Activated CD8-positive, alpha-beta T cell treated with anti-CD3 and anti-CD28 coated beads, Interleukin-2, amount 10 ng/mL, durations not matched to agents 7 days and 5 days (primary cell): ENCODE results near the gene TTC3. TPM values are rescaled to one million over a fixed set of nuclear protein-coding genes. Genes with fewer than 3 reads are reported as not detected.
"Not testable (repeated sequence)": the region's sequence is repeated elsewhere in the genome, so short reads cannot be mapped to it uniquely, and the experiment has no call there.

Source experiments
- ATAC-seq: fragments of 150-1000 bp; cut with Tn5 transposase; one replicate; pipeline ENCODE4 v1.10.0; 2021; ENCODE audit warnings: moderate library complexity
- CTCF ChIA-PET: fragments of 350-600 bp; sonication (Branson Sonifier 250); formaldehyde crosslinking; loops from one replicate; lab custom pipeline; 2021; ENCODE audit warnings: antibody characterized with exemption; lab: Charles Lee
- POLR2A ChIA-PET: fragments of 350-600 bp; sonication (Branson Sonifier 250); formaldehyde crosslinking; loops from one replicate; lab custom pipeline; 2021; ENCODE audit warnings: antibody characterized with exemption; lab: Charles Lee
- DNase-seq: peaks from one replicate; pipeline ENCODE4 v3.0.0-alpha.2; 2020
- H3K27ac Mint-ChIP-seq: one replicate; pipeline ENCODE4 v1.8.0; 2021; ENCODE audit warnings: mild to moderate bottlenecking, mixed read lengths
- H3K27me3 Mint-ChIP-seq: one replicate; pipeline ENCODE4 v1.8.0; 2021; ENCODE audit warnings: low read depth, mixed read lengths
- H3K36me3 Mint-ChIP-seq: one replicate; pipeline ENCODE4 v1.8.0; 2021; ENCODE audit warnings: low read depth, mixed read lengths
- H3K4me1 Mint-ChIP-seq: one replicate; pipeline ENCODE4 v1.8.0; 2021; ENCODE audit warnings: low read depth, mixed read lengths
- H3K4me3 Mint-ChIP-seq: one replicate; pipeline ENCODE4 v1.8.0; 2021; ENCODE audit warnings: mild to moderate bottlenecking, mixed read lengths
- H3K9me3 Mint-ChIP-seq: one replicate; pipeline ENCODE4 v1.8.0; 2022; ENCODE audit warnings: mixed read lengths; ENCODE audit not compliant: insufficient read depth
- total RNA-seq, 2 experiments: library from RNA; stranded (reverse); gene quantifications; one replicate each; pipeline ENCODE4 v1.2.3, GENCODE V29; 2021

TTC3 gene
- total RNA-seq, 2 experiments from 2014 or later = 48.3 to 49.5 TPM

- Mint-ChIP-seq H3K9me3 (peaks cover 3% of the 10 kb centered on the region), H3K27ac (peak overlapping the region; percentile 91), H3K27me3 (no peaks in the 10 kb centered on the region), H3K4me1 (peaks cover 51% of the 10 kb centered on the region), H3K36me3 (peaks cover 42% of the 10 kb centered on the region), H3K4me3 (peak overlapping the region; percentile 88)
- ATAC-seq (no peak), DNase-seq (peak; percentile 55)
- CTCF ChIA-PET = interaction anchor here (0.9 to 2.1 kb wide), 6 partner anchors 12 to 243 kb away, joined by 3 to 8 read pairs (median 4); partner anchors contain the start of gene VPS26C
- POLR2A ChIA-PET = interaction anchor here (0.6 to 2.0 kb wide), 7 partner anchors 12 to 344 kb away, joined by 3 to 11 read pairs (median 5); partner anchors contain the start of gene VPS26C
Measured at GRCh38 chr21:37219761-37220432, 146.8 kb downstream of the TTC3 start.

DNA sequence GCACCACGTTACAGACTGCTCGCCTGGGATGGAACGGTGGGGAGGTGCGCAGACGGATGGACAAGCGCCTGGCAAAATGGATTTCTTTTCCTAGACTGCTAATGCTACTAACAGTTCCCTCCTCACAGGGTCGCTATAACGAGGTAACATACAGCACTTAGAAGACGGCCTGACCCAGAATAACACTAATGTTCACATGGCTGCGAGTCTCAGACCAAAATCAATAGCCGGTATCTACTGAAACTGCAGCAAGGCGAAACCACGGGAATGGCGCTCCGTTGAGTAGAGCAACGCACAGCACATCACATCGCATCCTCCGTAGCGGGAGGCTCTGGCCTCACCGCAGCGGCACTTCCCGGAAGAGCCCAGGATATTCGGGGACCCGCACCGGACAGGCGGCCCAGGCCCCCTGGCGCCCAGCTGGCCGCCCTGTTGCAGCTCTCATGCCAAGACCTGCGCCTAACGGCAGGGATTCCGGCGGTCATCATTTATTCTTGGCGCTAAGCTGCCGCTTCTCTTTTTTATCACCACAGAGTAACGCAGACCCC is 147.5 kb downstream of the TTC3 start:
- H3K36me3 Mint-ChIP-seq = peaks cover 48% of the 10 kb centered on the region
- H3K27me3 Mint-ChIP-seq = no peaks in the 10 kb centered on the region
- peak; percentile 43 for ATAC-seq
- ChIA-PET POLR2A (interaction anchor here (0.6 to 2.0 kb wide), 12 partner anchors 11 to 343 kb away, joined by 3 to 11 read pairs (median 4); partner anchors contain the start of gene VPS26C), CTCF (interaction anchor here (0.9 to 2.1 kb wide), 8 partner anchors 24 to 160 kb away, joined by 3 to 8 read pairs (median 4); partner anchors contain the start of gene VPS26C)
- peaks cover 3% of the 10 kb centered on the region for H3K9me3 Mint-ChIP-seq
- H3K4me1 Mint-ChIP-seq = peaks cover 57% of the 10 kb centered on the region
- peak overlapping the region; percentile 91 for H3K27ac Mint-ChIP-seq
- no peak for DNase-seq
- H3K4me3 Mint-ChIP-seq = peak overlapping the region; percentile 88

DNA sequence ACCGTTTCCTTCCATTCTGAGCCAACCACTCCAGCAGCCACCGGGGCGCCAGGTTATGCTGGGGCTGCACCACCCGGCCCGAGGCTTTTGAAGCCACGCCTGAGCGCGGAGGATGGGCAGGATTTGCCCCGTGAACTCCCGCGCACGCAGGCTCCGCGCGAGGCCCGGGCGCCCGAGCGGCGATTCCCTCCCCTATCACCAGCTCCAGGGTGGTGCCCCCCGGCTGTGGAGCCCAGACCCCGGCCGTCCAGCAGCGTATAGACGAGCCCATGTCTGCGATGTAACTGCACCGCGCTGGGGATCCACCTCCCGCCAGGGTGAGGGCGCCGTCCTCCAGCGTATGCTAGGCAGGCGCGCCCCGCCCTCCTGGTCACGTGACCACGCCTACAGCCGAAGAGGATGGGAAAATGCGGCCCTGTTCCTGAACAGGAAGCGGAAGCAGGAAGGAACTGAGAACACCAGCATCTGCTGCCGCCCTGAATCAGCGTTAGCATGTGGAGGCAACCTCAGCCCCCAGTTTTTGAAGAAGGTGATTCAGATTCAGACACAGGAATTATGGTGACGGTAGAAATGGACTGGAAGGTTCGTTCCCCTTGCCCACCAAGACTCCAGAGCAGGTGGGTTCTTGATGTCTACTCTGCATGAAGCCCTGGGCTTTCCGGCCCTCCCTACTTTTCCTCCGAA is 148.1 kb downstream of the TTC3 start:
- ChIA-PET CTCF (interaction anchor here (0.9 to 2.1 kb wide), 8 partner anchors 24 to 160 kb away, joined by 3 to 8 read pairs (median 4); partner anchors contain the start of gene VPS26C), POLR2A (interaction anchor here (0.6 to 2.0 kb wide), 11 partner anchors 11 to 343 kb away, joined by 3 to 11 read pairs (median 5); partner anchors contain the start of gene VPS26C)
- no peaks in the 10 kb centered on the region for H3K27me3 Mint-ChIP-seq
- peaks cover 54% of the 10 kb centered on the region for H3K36me3 Mint-ChIP-seq
- peaks cover 3% of the 10 kb centered on the region for H3K9me3 Mint-ChIP-seq
- peak overlapping the region; percentile 88 for H3K4me3 Mint-ChIP-seq
- DNase-seq (peak; percentile 96), ATAC-seq (peak; percentile 81)
- H3K4me1 Mint-ChIP-seq = peaks cover 63% of the 10 kb centered on the region
- H3K27ac Mint-ChIP-seq = peak overlapping the region; percentile 91

DNA sequence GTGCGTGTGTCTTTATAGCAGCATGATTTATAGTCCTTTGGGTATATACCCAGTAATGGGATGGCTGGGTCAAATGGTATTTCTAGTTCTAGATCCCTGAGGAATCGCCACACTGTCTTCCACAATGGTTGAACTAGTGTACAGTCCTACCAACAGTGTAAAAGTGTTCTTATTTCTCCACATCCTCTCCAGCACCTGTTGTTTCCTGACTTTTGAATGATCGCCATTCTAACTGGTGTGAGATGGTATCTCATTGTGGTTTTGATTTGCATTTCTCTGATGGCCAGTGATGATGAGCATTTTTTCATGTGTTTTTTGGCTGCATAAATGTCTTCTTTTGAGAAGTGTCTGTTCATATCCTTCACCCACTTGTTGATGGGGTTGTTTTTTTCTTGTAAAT is 149.2 kb downstream of the TTC3 start:
- CTCF ChIA-PET, H3K9me3 Mint-ChIP-seq, DNase-seq, POLR2A ChIA-PET, ATAC-seq, H3K27me3 Mint-ChIP-seq: not testable (repeated sequence)
- Mint-ChIP-seq H3K4me1 (peaks cover 74% of the 10 kb centered on the region), H3K36me3 (peaks cover 65% of the 10 kb centered on the region), H3K4me3 (peak overlapping the region; percentile 88), H3K27ac (peak overlapping the region; percentile 52)

DNA sequence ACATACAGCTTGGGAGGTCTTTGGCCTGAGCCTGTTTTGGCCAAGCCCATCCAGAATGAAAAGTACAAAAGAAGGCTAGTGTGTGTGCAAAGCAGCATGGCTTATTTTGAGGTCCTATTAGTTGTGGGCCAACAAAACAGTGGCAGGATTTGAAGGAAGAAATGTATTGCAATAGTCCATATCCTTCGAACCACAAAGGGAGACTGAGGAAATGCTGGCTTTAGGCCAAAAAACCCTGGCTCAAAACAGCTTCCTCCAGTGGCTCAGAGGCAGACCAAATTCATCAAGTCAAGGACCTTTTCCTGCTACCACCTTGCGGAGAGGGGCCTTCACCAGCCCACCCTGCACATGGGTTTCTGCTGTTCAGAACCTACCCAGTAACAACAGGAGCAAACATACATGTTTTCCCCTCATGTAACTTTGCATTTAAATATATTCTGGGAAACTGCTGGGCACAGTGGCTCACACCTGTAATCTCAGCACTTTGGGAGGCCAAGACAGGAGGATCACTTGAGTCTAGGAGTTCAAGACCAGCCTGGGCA is 150.8 kb downstream of the TTC3 start:
- CTCF ChIA-PET = interaction anchor here (1.3 to 2.4 kb wide), 3 partner anchors 21 to 240 kb away, joined by 3 to 10 read pairs (median 8); no protein-coding TSS in a partner anchor
- DNase-seq (no peak), ATAC-seq (no peak)
- POLR2A ChIA-PET = interaction anchor here (0.7 to 2.5 kb wide), 5 partner anchors 32 to 143 kb away, joined by 3 to 20 read pairs (median 4); partner anchors contain the start of genes DYRK1A and VPS26C
- H3K36me3 Mint-ChIP-seq = peaks cover 74% of the 10 kb centered on the region
- peaks cover 78% of the 10 kb centered on the region for H3K4me1 Mint-ChIP-seq
- H3K27ac Mint-ChIP-seq = peak overlapping the region; percentile 89
- no peaks in the 10 kb centered on the region for H3K27me3 Mint-ChIP-seq
- H3K9me3 Mint-ChIP-seq = peaks cover 3% of the 10 kb centered on the region
- peak overlapping the region; percentile 73 for H3K4me3 Mint-ChIP-seq

DNA sequence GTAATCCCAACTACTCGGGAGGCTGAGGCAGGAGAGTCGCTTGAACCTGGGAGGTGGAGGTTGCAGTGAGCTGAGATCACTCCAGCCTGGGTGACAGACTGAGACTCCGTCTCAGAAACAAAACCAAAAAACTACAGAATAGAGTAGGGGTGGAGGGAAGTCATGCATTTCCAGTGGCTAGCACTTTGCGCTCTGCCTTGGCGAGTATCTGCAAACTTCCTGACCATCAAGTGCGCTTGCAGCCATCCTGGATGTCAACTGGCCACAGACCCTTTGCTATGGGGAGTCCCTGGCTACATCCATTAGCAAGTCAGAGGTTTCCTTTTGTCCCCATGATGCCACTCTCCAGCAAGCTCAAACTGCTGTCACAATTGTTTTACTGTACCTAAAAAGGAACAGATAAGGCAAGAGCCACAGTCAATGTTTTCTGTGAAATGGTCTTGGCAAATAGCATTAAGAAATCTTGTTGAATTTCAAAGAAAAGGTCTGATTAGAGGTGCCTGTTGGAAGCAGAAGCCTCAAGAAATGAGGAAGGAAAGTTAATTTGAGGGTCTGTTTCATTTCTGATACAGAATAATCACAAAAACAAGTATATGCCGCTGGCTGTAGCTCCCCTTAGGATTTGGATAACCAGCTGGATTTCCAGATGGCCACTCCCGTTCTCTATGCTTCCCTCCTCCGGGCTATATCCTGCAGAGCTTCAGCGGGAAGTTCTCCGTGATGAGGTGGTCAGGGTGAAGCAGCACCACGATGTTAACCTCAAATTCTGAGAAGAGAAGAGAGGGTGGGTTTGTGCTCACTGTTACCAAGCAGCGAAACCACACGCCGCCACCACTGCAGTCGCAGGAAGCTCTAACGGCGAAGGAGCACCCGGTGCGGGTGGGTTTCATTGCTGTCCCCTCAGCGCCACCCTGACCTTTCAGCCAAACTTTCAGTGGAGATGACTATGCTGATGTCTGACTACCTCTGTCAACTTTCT is 152.1 kb downstream of the TTC3 start:
- Mint-ChIP-seq H3K4me1 (peaks cover 74% of the 10 kb centered on the region), H3K9me3 (peaks cover 3% of the 10 kb centered on the region), H3K27me3 (no peaks in the 10 kb centered on the region), H3K36me3 (peaks cover 76% of the 10 kb centered on the region), H3K27ac (peak overlapping the region; percentile 89), H3K4me3 (peak overlapping the region; percentile 73)
- ChIA-PET POLR2A (interaction anchor here (0.6 to 2.5 kb wide), 11 partner anchors 12 to 872 kb away, joined by 3 to 20 read pairs (median 4); partner anchors contain the start of genes DYRK1A and VPS26C), CTCF (interaction anchor here (0.8 to 2.4 kb wide), 9 partner anchors 12 to 238 kb away, joined by 3 to 10 read pairs (median 4); no protein-coding TSS in a partner anchor)
- DNase-seq = peak; percentile 87
- ATAC-seq = peak; percentile 56

- Mint-ChIP-seq H3K27ac (peak overlapping the region; percentile 89), H3K4me3 (peak overlapping the region; percentile 73), H3K4me1 (peaks cover 68% of the 10 kb centered on the region), H3K9me3 (peaks cover 3% of the 10 kb centered on the region), H3K27me3 (no peaks in the 10 kb centered on the region), H3K36me3 (peaks cover 82% of the 10 kb centered on the region)
- no peak for DNase-seq
- ChIA-PET POLR2A (interaction anchor here (0.7 to 2.5 kb wide), 11 partner anchors 9 to 145 kb away, joined by 3 to 20 read pairs (median 4); partner anchors contain the start of genes DYRK1A and VPS26C), CTCF (interaction anchor here (1.2 to 2.2 kb wide), 6 partner anchors 10 to 143 kb away, joined by 3 to 10 read pairs (median 4); no protein-coding TSS in a partner anchor)
- no peak for ATAC-seq
Measured at GRCh38 chr21:37226041-37226920, 153.2 kb downstream of the TTC3 start.

GRCh38 chr21:37227071-37228002 is 154.3 kb downstream of the TTC3 start:
- H3K27ac Mint-ChIP-seq = peak overlapping the region; percentile 89
- ChIA-PET POLR2A (interaction anchor here (0.6 to 1.7 kb wide), 5 partner anchors 8 to 158 kb away, joined by 3 to 5 read pairs (median 3); partner anchors contain the start of gene VPS26C), CTCF (no interaction called here)
- no peak overlapping the region for H3K4me3 Mint-ChIP-seq
- no peaks in the 10 kb centered on the region for H3K27me3 Mint-ChIP-seq
- DNase-seq (no peak), ATAC-seq (no peak)
- peaks cover 81% of the 10 kb centered on the region for H3K36me3 Mint-ChIP-seq
- H3K4me1 Mint-ChIP-seq = peaks cover 62% of the 10 kb centered on the region
- no peaks in the 10 kb centered on the region for H3K9me3 Mint-ChIP-seq

DNA sequence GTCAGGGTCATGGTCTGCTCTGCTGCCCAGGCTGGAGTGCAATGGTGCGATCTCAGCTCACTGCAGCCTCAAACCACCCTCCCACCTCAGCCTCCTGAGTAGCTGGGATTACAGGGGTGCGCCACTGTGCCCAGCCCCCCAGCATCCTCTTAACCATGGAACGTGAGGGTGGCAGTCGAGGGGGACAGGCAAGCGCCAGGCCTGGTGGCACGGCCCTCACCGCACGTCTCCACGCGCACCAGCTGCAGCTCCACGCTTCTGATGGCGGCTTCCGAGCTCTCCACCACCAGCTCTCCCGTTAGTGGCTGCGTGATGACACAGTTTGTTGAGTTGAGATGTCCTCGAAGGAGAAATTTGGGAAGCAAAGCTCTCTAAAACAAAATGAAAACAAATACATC is 154.9 kb downstream of the TTC3 start:
- peaks cover 58% of the 10 kb centered on the region for H3K4me1 Mint-ChIP-seq

More for the DNA sequence above, 154.9 kb downstream of the TTC3 start:
- DNase-seq (no peak), ATAC-seq (no peak)
- no peaks in the 10 kb centered on the region for H3K27me3 Mint-ChIP-seq
- H3K4me3 Mint-ChIP-seq = no peak overlapping the region
- CTCF ChIA-PET = interaction anchor here (1.0 kb wide), 1 partner anchor 27 kb away, joined by 4 read pairs; no protein-coding TSS in a partner anchor
- peaks cover 84% of the 10 kb centered on the region for H3K36me3 Mint-ChIP-seq
- POLR2A ChIA-PET = interaction anchor here (0.6 to 1.5 kb wide), 3 partner anchors 30 to 159 kb away, joined by 3 read pairs; no protein-coding TSS in a partner anchor
- no peaks in the 10 kb centered on the region for H3K9me3 Mint-ChIP-seq
- H3K27ac Mint-ChIP-seq = peak overlapping the region; percentile 43
